ENCODE results near the gene LAMTOR3.

The LAMTOR3 gene

DNA sequence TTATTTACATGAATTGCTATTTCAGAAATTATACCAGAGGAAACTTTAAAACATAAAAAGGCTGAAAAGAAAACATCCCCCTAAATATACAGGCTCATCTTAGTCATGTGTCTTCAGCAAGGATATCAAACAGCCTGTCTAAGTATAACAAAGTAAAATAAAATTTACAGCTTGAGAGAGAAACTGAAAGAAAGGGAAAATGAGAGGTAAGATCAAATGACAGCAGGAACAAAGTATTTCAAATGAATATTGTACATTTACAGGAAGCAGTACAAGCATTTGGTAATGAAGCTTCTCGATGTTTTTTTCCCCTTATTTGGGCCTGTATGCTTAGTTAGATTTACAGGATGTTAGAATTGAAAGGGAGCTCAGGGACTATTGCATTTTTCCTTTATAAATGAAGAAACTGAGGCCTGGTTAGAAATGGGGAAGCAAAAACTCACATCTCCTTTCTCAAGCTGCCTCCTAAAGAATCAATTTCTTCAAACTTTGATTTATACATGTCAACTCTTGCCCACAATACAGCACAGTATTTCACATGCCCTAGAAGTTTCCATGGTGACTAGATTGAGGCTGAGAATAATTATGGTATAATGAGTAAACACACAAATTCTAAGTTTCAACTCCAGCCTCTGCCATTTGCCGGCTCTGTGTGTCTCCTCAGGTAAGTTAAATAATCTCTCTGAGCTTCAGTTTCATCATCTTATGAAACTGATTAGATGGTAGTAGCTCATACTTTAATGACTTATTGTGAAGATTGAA is 48.3 kb downstream of the LAMTOR3 start:
- no peak for DNase-seq (ENCODE audit: low spot score)
- no peak for TF ChIP-seq CTCF (IDR thresholded peaks at IDR 0.05; ENCODE audit: extremely low read depth, missing control alignments)

DNA sequence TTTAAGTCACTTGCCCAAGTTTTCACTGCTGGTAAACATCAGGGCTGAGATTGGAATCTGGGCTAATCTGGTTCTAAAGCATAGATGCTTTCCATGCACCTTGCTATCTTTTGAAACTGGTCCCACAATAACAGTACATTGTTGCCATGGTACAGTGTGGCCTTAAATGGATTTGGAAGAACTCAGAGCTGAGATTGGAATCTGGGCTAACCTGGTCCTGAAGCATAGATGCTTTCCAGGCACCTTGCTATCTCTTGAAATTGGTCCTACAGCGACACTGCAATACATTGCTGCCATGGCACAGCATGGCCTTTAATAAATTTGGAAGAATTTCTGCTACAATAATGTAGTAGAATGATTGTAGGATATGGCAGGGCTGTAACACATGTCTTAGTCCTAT is 49.0 kb downstream of the LAMTOR3 start:
- no peak for TF ChIP-seq CTCF (IDR thresholded peaks at IDR 0.05; ENCODE audit: extremely low read depth, missing control alignments)
- no peak for DNase-seq (ENCODE audit: low spot score)

- no peak for TF ChIP-seq CTCF (IDR thresholded peaks at IDR 0.05; ENCODE audit: extremely low read depth, missing control alignments)
- no peak for DNase-seq (ENCODE audit: low spot score)
Measured at GRCh38 chr4:99844048-99844447, 50.2 kb downstream of the LAMTOR3 start.

DNA sequence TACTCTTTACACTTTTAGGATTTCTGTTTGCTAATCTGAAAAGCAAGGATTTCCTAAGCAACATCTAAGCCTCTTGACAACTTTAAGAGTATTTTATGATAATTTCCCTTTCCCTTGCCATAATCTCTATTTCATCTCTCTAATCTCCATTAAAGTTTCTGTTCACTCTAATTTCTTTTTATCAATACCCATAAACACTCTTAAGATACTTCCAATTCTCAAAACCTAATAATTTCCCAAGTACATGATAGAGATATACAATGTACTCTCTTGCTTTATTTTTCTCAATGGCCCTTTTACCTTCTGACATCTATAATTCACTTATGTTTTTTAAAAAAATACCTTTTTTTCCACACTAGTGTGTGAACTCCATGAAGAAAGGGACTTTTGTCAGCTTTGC is 50.8 kb downstream of the LAMTOR3 start:
- no peak for DNase-seq (ENCODE audit: low spot score)
- no peak for TF ChIP-seq CTCF (IDR thresholded peaks at IDR 0.05; ENCODE audit: extremely low read depth, missing control alignments)

DNA sequence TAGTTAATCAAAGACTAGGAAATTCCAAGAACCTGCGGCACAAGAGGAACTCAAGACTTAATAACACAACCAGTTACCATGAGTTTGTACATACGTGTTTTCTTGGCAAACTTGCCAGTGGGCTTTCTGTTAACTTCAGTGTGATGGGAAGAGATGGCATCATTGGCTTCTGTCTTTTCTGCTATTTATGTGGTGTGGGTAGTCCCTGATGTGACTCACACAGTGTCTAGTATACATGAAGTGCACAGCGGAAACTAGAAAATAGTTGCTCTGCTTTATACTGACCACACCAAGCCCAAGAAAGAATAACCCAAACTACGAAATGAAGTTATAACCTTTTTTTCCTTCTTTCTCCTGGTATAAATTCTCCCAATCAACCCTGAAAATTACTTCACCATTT is 53.1 kb downstream of the LAMTOR3 start:
- TF ChIP-seq CTCF (IDR thresholded peaks at IDR 0.05; ENCODE audit: extremely low read depth, missing control alignments), result no peak
- DNase-seq (ENCODE audit: low spot score), result no peak

DNA sequence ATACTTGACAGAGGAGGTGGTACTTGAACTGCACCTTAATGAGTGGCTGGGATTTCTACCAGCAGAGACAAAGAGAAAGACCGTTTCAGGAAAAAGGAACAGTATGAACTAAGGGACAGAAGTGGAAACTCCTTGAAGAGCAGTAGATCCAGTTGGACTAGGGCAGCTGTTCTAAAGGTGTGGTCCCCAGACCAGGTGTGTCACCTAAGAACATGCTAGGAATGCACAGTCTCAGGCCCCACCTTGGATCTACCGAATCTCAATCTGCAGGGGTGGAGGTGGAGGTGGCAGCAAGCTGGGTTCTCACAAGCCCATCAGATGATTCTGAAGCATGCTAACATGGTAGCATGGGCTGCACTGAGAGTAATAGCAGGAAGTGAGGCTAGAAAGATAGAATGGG is 55.3 kb downstream of the LAMTOR3 start:
- TF ChIP-seq CTCF (IDR thresholded peaks at IDR 0.05; ENCODE audit: extremely low read depth, missing control alignments), result no peak

DNA sequence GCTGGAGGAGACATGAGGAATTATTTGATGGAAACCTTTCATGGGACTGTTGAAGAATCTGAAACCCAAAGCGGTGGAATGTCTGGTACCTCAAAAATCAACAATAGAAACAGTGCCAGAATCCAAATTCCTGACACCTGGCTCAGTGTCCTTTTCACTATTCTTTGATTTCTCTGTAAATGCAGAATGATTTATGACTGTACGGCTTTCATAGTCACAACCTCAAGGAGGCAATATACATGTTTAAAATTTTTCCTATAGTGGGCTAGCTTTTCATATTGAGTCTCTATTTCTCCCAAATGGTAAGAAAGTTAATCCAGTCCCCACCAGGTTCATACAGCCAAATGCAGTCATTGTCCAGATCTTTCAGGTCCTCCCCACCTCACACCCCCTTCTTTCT is 58.3 kb downstream of the LAMTOR3 start:
- TF ChIP-seq CTCF (IDR thresholded peaks at IDR 0.05; ENCODE audit: extremely low read depth, missing control alignments), result no peak

More for the DNA sequence above, 55.3 kb downstream of the LAMTOR3 start:
- no peak for DNase-seq (ENCODE audit: low spot score)

More for the DNA sequence above, 58.3 kb downstream of the LAMTOR3 start:
- no peak for DNase-seq (ENCODE audit: low spot score)
